Brain pericyte (primary cell): ENCODE data around the gene PLCL2.
"Not testable (repeated sequence)": the region's sequence is repeated elsewhere in the genome, so short reads cannot be mapped to it uniquely, and the experiment has no call there.

Source experiments
- DNase-seq: peaks from one replicate; pipeline ENCODE4 v3.0.0-alpha.2; 2012; ENCODE audit warnings: low read depth, low spot score

PLCL2 gene

GRCh38 chr3:16916840-16917239 lies 32.1 kb downstream of the PLCL2 start:
- DNase-seq = no peak

DNA sequence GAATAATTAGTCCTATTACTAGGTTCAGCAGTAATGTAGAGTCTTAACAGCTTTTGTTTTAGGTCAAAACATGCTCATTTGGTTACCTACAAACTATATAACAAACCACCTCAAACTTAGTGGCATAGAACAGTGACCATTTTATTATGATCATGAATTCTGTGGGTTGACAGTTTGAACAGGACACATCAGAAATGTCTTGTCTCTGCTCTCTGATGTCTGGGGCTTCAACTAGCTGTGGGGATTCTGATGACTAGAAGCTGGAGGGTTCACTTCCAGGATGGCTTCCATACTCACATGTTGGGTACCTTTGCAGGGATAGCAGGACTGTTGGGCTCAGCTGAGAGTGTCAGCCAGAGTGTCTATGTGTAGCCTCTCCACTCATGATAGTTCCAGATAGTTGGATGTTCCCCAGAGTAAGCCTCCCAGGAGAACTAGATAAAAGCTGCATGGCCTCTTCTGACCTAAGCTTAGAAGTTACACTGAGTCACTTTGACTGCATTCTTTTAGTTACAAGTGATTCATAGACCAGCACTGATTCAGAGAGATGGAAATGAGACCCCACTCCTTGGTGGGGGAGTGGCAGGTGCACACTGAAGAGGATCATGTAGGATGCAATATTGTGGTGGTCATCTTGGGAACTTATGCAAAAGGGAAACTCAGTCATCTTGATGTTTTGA lies 32.6 kb downstream of the PLCL2 start:
- no peak for DNase-seq

DNA sequence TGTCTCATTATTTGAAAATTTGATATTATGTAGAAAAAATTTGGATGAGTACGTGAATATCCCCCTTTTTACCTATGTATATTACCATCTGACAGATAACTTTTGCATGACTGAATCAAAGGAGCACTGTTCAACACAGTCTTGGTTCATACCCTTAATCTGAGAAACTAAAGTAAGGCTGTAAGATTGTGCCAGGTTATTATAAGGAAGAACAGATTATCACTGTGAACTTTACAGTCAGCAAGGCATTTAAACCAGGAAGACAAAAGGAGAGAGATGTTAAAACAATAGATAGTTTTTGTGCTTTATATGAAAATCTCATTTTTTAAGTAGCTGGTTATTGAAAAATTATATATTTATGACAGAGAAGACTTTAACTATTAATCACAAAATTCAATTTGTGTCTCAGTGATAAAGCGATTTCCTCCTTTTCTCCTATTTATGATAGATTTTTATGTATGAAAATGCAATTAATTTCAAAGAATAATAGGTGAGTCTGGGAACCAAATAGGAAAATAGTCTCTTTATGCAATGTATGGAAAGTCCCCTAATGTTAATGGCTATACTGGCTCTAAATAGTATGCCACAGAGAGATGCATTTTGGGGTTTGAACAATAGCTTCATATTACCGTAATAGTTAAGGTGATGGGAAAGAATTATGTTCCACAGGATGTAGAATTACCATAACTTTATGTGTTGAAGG lies 33.4 kb downstream of the PLCL2 start:
- no peak for DNase-seq

GRCh38 chr3:16918683-16919025 lies 33.9 kb downstream of the PLCL2 start:
- DNase-seq = no peak

- no peak for DNase-seq
These were observed 38.4 kb downstream of the PLCL2 start for GRCh38 chr3:16923112-16923511.

- no peak for DNase-seq
These were observed 42.7 kb downstream of the PLCL2 start for GRCh38 chr3:16927485-16927884.

- no peak for DNase-seq
These were observed 43.8 kb downstream of the PLCL2 start for GRCh38 chr3:16928386-16929132.

- DNase-seq = no peak
These were observed 44.6 kb downstream of the PLCL2 start for GRCh38 chr3:16929311-16929710.

DNA sequence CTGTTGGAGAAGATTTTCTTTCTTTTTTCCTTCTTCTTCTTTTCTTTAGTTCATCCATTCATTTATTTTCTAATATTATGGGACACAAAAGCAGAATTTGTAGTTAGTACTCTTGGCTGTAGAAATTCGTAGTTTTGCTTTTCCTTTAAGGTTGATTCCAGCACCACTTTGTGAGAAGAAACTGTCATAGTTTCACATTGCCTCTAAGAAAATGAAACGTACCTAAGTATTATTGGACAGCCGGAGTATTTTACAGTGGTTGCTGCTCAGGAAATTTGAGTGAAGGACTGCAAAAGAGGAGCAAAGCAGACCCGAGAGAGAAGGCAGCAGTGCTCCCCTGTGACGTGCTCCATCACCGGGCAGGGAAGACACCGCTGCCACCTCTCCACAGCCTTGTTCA lies 48.1 kb downstream of the PLCL2 start:
- no peak for DNase-seq

DNA sequence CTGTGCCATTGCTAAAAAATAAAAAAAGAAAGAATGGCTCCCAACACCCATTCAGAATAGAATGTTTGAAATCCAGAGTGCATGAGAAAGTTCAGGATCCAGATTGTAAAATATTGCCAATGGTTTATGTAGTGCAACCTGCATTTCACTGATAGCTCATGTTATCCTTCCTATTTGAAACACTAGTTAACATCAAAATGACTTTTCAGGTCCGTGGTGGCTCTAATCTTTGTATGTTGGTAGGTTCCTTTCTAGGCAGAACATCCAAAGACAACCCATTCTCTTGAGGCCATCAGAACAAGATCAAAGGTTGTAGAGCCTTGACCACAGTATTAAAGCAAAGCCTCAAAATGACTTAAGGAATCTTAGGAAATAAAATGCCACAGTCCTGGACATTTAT lies 51.0 kb downstream of the PLCL2 start:
- no peak for DNase-seq

DNA sequence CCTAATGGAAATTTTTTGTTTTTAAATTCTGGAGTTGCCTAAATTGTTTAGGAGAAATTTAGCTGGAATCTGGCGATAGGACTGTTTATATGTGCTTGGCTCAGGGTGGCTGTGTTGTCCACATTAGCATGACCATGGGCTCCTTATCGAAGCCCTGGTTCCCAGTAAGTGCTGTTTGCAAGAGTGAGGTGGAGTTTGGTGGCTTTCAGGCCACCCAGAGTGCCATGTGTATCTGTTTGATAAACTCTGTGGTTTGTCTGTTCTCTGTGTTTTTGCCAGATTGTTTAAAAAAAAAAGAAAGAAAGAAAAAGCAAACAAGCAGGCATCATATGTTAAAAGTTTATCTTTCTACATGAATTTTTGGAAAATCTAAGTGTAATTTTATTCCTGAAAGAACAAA lies 51.5 kb downstream of the PLCL2 start:
- no peak for DNase-seq

DNA sequence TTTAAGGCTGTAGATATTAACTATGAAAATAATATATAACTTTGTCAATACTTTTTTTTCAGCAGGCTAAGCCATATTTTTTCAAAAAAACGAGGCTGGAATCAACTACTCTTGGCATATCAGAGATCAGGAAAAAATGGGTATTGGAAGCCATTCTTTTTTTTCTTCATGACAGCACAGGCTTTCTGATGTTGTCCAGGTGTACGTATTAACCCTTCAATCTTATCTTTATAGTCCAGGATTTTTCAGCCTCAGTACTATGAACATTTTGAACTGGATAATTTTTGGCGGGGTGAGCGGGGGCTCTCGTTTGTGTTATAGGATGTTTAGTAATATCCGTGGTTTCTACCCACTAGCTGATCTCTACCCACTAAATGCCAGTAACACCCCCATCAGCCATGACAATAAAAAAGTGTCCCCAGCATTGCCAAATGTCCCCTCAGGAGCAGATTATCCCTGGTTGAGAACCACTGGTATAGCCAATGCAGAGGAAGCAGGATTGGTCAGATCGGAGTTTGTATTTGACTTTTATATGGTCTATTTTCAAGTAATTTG lies 52.0 kb downstream of the PLCL2 start:
- DNase-seq = no peak

GRCh38 chr3:16937326-16937845 lies 52.6 kb downstream of the PLCL2 start:
- no peak for DNase-seq

DNA sequence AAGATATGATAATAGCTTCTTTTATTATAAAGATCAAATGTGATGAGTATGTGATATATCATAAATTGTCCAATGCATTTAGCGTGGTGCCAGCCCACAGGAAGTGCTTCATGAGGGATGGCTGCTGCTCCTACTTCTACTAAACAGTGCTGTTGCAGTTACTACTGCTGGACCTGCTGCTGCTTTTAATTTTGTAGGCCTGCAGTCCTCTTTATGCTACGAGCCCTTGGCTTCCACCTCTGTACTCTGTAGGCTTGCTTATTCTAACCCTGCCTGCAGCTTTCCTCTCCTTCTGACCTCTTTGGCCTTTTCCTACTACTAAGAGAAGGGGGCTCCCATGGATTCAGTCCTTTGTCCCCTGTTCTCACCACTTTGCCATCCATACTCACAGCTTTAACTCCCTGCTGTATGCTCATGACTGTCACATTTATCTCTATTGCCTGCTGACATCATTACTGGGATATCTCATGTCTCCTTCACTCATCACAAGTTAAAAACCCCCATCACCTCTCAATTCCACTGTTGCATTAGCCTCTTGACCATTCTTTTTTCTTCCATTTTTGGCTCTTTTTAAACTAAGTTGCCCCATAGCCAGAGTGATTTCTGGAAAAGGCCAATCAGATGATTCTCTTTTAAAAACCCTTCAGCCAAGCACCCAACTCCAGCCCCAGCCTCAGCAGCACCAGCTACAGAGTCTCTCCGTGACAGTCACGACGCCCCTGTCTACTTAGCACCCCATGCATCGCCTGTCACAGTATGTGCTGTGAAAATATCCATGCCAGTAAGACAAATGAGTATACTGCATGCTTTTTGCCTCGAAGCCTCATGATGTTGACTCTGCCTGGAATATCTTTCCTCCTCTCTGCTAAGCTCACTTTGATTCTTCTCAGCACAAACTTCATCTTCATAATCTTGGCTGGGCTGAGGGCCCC lies 56.3 kb downstream of the PLCL2 start:
- DNase-seq = no peak

- no peak for DNase-seq
These were observed 58.2 kb downstream of the PLCL2 start for GRCh38 chr3:16942955-16943354.

- DNase-seq = no peak
These were observed 59.1 kb downstream of the PLCL2 start for GRCh38 chr3:16943857-16944256.

DNA sequence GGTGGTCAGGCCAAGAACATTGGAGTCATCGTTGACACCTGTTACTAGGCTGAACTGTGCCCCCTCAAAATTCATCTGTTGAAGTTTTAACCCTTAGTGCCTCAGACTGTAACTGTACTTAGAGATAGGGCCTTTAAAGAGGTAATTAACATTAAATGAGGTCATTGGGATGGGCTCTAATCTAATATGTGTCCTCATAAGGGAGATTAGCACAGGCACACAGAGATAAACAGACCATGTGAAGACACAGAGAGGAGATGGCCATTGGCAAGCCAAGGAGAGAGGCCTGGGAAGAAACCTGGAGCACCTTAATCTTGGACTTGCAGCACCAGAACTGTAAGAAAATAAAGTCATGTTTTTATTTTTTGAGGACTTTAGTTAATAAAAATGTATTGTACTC lies 59.6 kb downstream of the PLCL2 start:
- DNase-seq = no peak

DNA sequence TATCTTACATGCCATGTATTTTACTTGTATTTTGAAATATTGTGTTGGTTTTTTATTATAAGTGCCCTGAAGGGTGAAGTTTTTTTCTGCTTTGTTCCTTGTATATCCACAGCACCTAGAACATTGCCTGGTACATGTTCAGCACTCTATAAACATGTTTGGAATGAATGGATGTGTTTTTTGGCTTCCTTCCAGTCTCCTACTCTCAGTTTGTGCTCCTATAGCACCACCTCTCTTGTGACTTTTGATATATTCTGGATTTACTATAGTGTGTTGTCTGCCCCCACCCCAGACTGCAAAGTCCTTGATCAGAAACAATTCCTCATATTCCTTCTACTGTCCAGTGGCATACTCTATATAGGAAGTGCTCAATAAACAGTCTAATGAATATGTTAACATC lies 60.6 kb downstream of the PLCL2 start:
- peak; percentile 10 for DNase-seq

DNA sequence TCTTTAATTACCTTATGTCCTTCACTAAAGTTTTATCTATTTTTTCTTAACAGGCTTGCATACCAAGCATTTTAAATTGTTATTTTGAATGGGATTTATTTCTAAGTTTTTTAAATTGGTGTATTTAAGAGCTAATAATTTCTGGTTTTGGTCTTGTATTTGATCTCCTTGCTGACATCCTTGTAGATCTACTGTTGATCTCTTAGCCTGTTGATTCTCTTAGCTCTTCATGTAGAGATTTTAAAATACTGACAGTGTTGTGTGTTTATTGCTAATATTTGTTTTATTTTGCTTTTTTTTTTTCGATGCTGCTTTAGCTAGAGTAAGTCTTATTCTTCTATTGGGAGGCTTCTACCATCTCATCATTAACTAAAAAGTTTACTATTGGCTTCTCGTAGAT lies 65.5 kb downstream of the PLCL2 start:
- no peak for DNase-seq

DNA sequence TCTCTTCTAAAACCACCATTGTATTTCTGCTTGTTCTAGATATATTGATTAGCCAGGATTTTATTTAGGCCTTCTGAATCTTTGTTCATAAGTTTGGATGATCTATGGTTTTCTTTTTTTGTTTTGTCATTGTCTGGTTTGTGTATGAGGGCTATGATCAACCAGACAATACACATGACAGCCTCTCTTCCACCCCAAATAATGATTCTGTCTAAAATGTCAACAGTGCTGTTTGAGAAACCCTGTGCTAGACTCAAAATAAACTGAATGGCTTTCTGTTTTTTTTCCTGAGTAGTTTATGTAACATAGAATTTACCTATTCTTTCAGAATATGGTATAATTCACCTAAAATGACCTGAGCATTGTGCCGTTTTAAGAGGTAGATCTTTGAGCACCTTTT lies 66.1 kb downstream of the PLCL2 start:
- no peak for DNase-seq

GRCh38 chr3:16957852-16958251 lies 73.1 kb downstream of the PLCL2 start:
- not testable (repeated sequence) for DNase-seq
